Activated gamma-delta T cell treated with anti-CD3 and anti-CD28 coated beads, Interleukin-2, amount 50 U/mL, for 16 hours (primary cell): ENCODE data around the gene TGFBI.

Source experiments
- DNase-seq: peaks from one replicate; pipeline ENCODE4 v3.0.0-alpha.2; 2020; ENCODE audit warnings: low read depth

TGFBI gene

GRCh38 chr5:136028782-136029742, at the start of gene TGFBI:
TSS of gene TGFBI (plus strand) at chr5:136028988. CDS start at chr5:136029056, 68 bp downstream.
- no peak for DNase-seq

GRCh38 chr5:135978993-135979392, 49.8 kb upstream of the TGFBI start:
- DNase-seq, result no peak

GRCh38 chr5:135979510-135979909, 49.3 kb upstream of the TGFBI start:
- no peak for DNase-seq

- DNase-seq, result no peak
Observed at GRCh38 chr5:135980620-135981019, 48.2 kb upstream of the TGFBI start.

GRCh38 chr5:135985951-135986350, 42.8 kb upstream of the TGFBI start:
- DNase-seq, result no peak

- DNase-seq, result no peak
Observed at GRCh38 chr5:135986401-135986800, 42.4 kb upstream of the TGFBI start.

GRCh38 chr5:135986891-135987401, 41.8 kb upstream of the TGFBI start:
- DNase-seq, result no peak

GRCh38 chr5:135988546-135988945, 40.2 kb upstream of the TGFBI start:
- DNase-seq, result no peak

- DNase-seq, result no peak
Observed at GRCh38 chr5:135989686-135990085, 39.1 kb upstream of the TGFBI start.

- no peak for DNase-seq
Observed at GRCh38 chr5:135990528-135991255, 38.1 kb upstream of the TGFBI start.

GRCh38 chr5:135991429-135991828, 37.4 kb upstream of the TGFBI start:
- no peak for DNase-seq

GRCh38 chr5:135993335-135993879, 35.4 kb upstream of the TGFBI start:
- no peak for DNase-seq

GRCh38 chr5:135993880-135994636, 34.7 kb upstream of the TGFBI start:
- no peak for DNase-seq

- no peak for DNase-seq
Observed at GRCh38 chr5:135995976-135996375, 32.8 kb upstream of the TGFBI start.

GRCh38 chr5:135996611-135997010, 32.2 kb upstream of the TGFBI start:
- no peak for DNase-seq

- no peak for DNase-seq
Observed at GRCh38 chr5:135997673-135998335, 31.0 kb upstream of the TGFBI start.

GRCh38 chr5:135998889-135999288, 29.9 kb upstream of the TGFBI start:
- DNase-seq, result no peak

- no peak for DNase-seq
Observed at GRCh38 chr5:135999406-136000139, 29.2 kb upstream of the TGFBI start.

- DNase-seq, result no peak
Observed at GRCh38 chr5:136000147-136000546, 28.6 kb upstream of the TGFBI start.

- DNase-seq, result no peak
Observed at GRCh38 chr5:136000932-136001331, 27.9 kb upstream of the TGFBI start.
